ENCODE measurements around the gene TNIK. TPM values are rescaled to one million over a fixed set of nuclear protein-coding genes. Genes with fewer than 3 reads are reported as not detected.

TNIK gene
- total and polyA plus RNA-seq, 10 of the 15 experiments (the other 5 are each of a cell fraction or from before 2014, with no cell fraction given) = 13.9 to 74.3 (median 48.2) TPM

GRCh38 chr3:171213178-171213577 lies 247.0 kb downstream of the TNIK start (continued):
- TF ChIP-seq BMI1 (IDR thresholded peaks at IDR 0.05; ENCODE audit: borderline replicate concordance) (no peak), ZNF217 (IDR thresholded peaks at IDR 0.05) (no peak), ZNF592 (IDR thresholded peaks at IDR 0.05) (no peak)

GRCh38 chr3:171212648-171213047 lies 247.6 kb downstream of the TNIK start:
- no peak overlapping the region for H2AFZ ChIP-seq (ENCODE audit: control insufficient read depth, low read depth, low read length)
- ChIA-PET POLR2A (interaction anchor here (1.5 kb wide), 1 partner anchor 12 kb away, joined by 5 read pairs; no protein-coding TSS in a partner anchor), CTCF (interaction anchor here (0.5 to 1.7 kb wide), 5 partner anchors 9 to 198 kb away, joined by 3 to 5 read pairs (median 3); no protein-coding TSS in a partner anchor), RAD21 (ENCODE audit: unreplicated experiment) (interaction anchor here (1.5 kb wide), 1 partner anchor 13 kb away, joined by 3 read pairs; no protein-coding TSS in a partner anchor), SMC1A (ENCODE audit: uncharacterized antibody, unreplicated experiment) (interaction anchor here (1.0 to 1.8 kb wide), 8 partner anchors 9 to 36 kb away, joined by 3 to 7 read pairs (median 4); no protein-coding TSS in a partner anchor)
- no peak overlapping the region for H3K4me3 ChIP-seq
- no peak overlapping the region for H3K9ac ChIP-seq (ENCODE audit: control insufficient read depth, insufficient read depth, low read length)
- H4K20me1 ChIP-seq (ENCODE audit: control insufficient read depth, insufficient read depth) = no peaks in the 10 kb centered on the region
- no peak overlapping the region for H3K4me2 ChIP-seq (ENCODE audit: control insufficient read depth, insufficient read depth)
- intact Hi-C loops (cut with micrococcal nuclease; ENCODE audit: unreplicated experiment) (no loop called here), in situ Hi-C loops (cut with MboI) (no loop called here)
- TF ChIP-seq IKZF2 (IDR thresholded peaks at IDR 0.05) = no peak
- TF ChIP-seq CTCF (IDR thresholded peaks at IDR 0.05 in 2 of 3, conservative IDR thresholded peaks at IDR 0.05 in 1 of 3; ENCODE audit: control insufficient read depth in 2 of 3, extremely low read depth in 1 of 3, insufficient read depth in 1 of 3, low read depth in 3 of 3, low read length in 3 of 3) = no peak
- no peak for TF ChIP-seq RB1 (IDR thresholded peaks at IDR 0.05; ENCODE audit: borderline replicate concordance)
- TF ChIP-seq CBX5 (IDR thresholded peaks at IDR 0.05; ENCODE audit: low read depth) = no peak
- TF ChIP-seq EZH2 (IDR thresholded peaks at IDR 0.05; ENCODE audit: borderline replicate concordance, control insufficient read depth, low read depth, low read length) = no peak
- no peak for TF ChIP-seq RELA (IDR thresholded peaks at IDR 0.05; ENCODE audit: borderline replicate concordance, partially characterized antibody)
- TF ChIP-seq TCF7 (IDR thresholded peaks at IDR 0.05; ENCODE audit: borderline replicate concordance) = no peak
- TF ChIP-seq NBN (IDR thresholded peaks at IDR 0.05) = no peak
- TF ChIP-seq TAF1 (IDR thresholded peaks at IDR 0.05; ENCODE audit: borderline replicate concordance, low read depth, low read length) = no peak
- TF ChIP-seq EED (IDR thresholded peaks at IDR 0.05; ENCODE audit: low read depth) = no peak
- H3K27ac ChIP-seq (ENCODE audit: control insufficient read depth, insufficient read depth) = no peak overlapping the region
- H3K9me3 ChIP-seq (replicated peaks; ENCODE audit: control insufficient read depth, insufficient read depth, low read length) = no peaks in the 10 kb centered on the region
- no peaks in the 10 kb centered on the region for H3K4me1 ChIP-seq (ENCODE audit: control insufficient read depth, insufficient read depth, low read length)
- DNase-seq (ENCODE audit: low read depth, low spot score) = no peak
- H3K79me2 ChIP-seq (ENCODE audit: control insufficient read depth, insufficient read depth, low read length) = peaks cover 3% of the 10 kb centered on the region
- ATAC-seq = no peak
- WGBS (ENCODE audit: insufficient coverage, insufficient replicate concordance, low lambda C conversion rate, missing lambda C conversion rate) = 96% methylated on average over 3 of the region's 3 CpGs
- BruUV-seq (replicated peaks) = no TSS peak
- H3K36me3 ChIP-seq (ENCODE audit: control insufficient read depth in 2 of 2, insufficient read depth in 2 of 2, low read length in 1 of 2) = peaks cover 3 to 17% of the 10 kb centered on the region in 2 experiments
- FAIRE-seq = no peak
- H3K27me3 ChIP-seq (replicated peaks in 1 of 2; ENCODE audit: control insufficient read depth in 2 of 2, insufficient read depth in 2 of 2, low read length in 1 of 2) = no peaks in the 10 kb centered on the region

Measured in GM12878 (cell line).